Breast epithelium (tissue), 3 donors: ENCODE data around the gene MYO15A.

Source experiments
- POLR2A ChIP-seq: fragments of 450-650 bp; IDR thresholded peaks from one replicate; pipeline ENCODE4 v1.6.1; 2016; ENCODE audit warnings: antibody characterized with exemption, mild to moderate bottlenecking, moderate library complexity
- POLR2AphosphoS5 ChIP-seq, 3 donors: sonication (generic); formaldehyde crosslinking; IDR thresholded peaks; one replicate each; pipeline ENCODE4 v1.6.1; 2017; ENCODE audit warnings: antibody characterized with exemption in 3 of 3
- TF ChIP-seq, protein P1 (sequence below), 3 donors: fragments of 450-650 bp; IDR thresholded peaks; one replicate each; pipeline ENCODE4 v1.5.1; 2016 to 2017; ENCODE audit warnings: antibody characterized with exemption in 3 of 3, mild to moderate bottlenecking in 3 of 3, moderate library complexity in 3 of 3

DNA sequence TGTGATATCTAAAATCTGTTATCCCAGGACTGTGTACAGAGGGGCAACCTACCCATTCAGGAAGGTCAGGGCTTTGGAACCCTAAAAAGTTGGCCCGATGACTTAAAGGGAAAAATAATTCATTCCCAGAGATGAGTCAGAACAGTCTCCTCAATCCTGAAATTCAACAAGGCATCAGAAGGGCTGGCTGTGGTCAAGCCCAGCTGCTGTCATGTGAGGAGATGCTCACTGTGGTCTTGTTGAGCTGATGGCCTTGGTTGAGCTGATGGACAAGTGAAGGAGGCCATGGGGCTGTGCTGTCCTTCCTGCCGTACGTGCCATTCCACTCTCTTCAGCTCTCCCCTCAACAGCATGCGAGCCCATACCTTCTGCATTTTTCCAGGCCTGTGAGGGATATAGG is 41.7 kb upstream of the MYO15A start:
- TF ChIP-seq, protein P1, sequence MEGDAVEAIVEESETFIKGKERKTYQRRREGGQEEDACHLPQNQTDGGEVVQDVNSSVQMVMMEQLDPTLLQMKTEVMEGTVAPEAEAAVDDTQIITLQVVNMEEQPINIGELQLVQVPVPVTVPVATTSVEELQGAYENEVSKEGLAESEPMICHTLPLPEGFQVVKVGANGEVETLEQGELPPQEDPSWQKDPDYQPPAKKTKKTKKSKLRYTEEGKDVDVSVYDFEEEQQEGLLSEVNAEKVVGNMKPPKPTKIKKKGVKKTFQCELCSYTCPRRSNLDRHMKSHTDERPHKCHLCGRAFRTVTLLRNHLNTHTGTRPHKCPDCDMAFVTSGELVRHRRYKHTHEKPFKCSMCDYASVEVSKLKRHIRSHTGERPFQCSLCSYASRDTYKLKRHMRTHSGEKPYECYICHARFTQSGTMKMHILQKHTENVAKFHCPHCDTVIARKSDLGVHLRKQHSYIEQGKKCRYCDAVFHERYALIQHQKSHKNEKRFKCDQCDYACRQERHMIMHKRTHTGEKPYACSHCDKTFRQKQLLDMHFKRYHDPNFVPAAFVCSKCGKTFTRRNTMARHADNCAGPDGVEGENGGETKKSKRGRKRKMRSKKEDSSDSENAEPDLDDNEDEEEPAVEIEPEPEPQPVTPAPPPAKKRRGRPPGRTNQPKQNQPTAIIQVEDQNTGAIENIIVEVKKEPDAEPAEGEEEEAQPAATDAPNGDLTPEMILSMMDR (IDR thresholded peaks at IDR 0.05), result no peak
- TF ChIP-seq POLR2AphosphoS5 (IDR thresholded peaks at IDR 0.05), result no peak
- TF ChIP-seq POLR2A, result no peak
